T-helper 1 cell treated with Interleukin-12 subunit alpha and Interleukin-12 subunit beta and Interleukin-4 antibody, amounts not matched to agents 30 μg/mL and 1 μg/mL, for 36 hours (primary cell): ENCODE measurements around the gene CLPTM1L.
A peak's percentile ranks its signal among the peaks of the same experiment; 100 is the strongest.
"Not testable (repeated sequence)": the region's sequence is repeated elsewhere in the genome, so short reads cannot be mapped to it uniquely, and the experiment has no call there.

Experiments
- H3K27ac Mint-ChIP-seq: one replicate; pipeline ENCODE4 v1.8.0; 2021; ENCODE audit warnings: mild to moderate bottlenecking, mixed read lengths
- H3K27me3 Mint-ChIP-seq: one replicate; pipeline ENCODE4 v1.8.0; 2021; ENCODE audit warnings: low read depth, mixed read lengths
- H3K36me3 Mint-ChIP-seq: one replicate; pipeline ENCODE4 v1.8.0; 2021; ENCODE audit warnings: low read depth, mixed read lengths
- H3K4me1 Mint-ChIP-seq: one replicate; pipeline ENCODE4 v1.8.0; 2021; ENCODE audit warnings: low read depth, mixed read lengths
- H3K4me3 Mint-ChIP-seq: one replicate; pipeline ENCODE4 v1.8.0; 2021; ENCODE audit warnings: mild to moderate bottlenecking, moderate library complexity, mixed read lengths
- H3K9me3 Mint-ChIP-seq: one replicate; pipeline ENCODE4 v1.8.0; 2021; ENCODE audit warnings: mixed read lengths

CLPTM1L gene

DNA sequence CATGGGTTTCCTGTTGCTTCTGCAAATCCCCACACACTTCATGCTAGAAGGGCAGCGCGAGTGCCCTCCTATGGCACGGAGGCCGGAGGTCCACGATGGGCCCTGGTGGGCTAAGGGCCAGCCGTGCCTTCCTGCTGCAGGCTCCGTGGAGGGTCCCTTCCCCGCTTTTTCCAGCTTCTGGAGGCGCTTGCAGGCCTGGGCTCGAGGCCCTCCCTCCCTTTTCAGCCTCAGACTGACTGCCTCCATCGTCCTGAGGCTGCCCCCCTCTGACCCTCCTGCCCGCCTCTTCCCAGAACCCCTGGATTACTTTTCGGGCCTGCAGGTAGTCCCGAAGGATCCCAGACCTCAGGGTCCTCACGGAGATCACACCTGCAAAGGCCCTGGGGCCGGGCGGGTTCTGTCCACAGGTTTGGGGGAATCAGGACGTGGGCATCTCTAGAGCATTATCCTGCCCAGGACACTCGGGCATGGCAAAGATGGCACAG lies 46.8 kb downstream of the CLPTM1L start:
- peaks cover 5% of the 10 kb centered on the region for H3K4me1 Mint-ChIP-seq
- H3K27me3 Mint-ChIP-seq, result peaks cover 22% of the 10 kb centered on the region
- H3K27ac Mint-ChIP-seq, result no peak overlapping the region
- no peaks in the 10 kb centered on the region for H3K36me3 Mint-ChIP-seq
- no peak overlapping the region for H3K4me3 Mint-ChIP-seq
- peaks cover 3% of the 10 kb centered on the region for H3K9me3 Mint-ChIP-seq

DNA sequence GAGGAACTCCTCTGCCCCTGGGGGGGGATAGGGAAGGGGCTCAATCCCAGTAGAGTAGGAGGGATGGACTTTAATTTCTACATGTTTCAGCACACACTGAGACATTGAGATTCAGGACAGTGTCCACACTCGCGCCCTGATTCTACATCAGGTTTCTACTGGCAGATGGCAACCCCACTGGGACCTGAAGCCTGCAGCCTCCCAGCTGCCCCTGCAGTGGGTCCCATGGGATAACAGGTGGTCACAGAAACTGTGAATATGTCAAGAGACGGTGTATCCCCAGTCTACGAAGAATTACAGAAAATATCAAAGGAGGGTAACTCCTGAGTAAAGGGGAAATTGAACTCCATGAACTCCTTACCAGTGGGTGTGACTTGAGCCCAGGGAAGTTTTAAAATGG lies 47.7 kb downstream of the CLPTM1L start:
- Mint-ChIP-seq H3K27me3 (peaks cover 14% of the 10 kb centered on the region), H3K9me3 (peaks cover 2% of the 10 kb centered on the region), H3K4me1 (peaks cover 5% of the 10 kb centered on the region), H3K4me3 (no peak overlapping the region), H3K27ac (no peak overlapping the region), H3K36me3 (no peaks in the 10 kb centered on the region)

DNA sequence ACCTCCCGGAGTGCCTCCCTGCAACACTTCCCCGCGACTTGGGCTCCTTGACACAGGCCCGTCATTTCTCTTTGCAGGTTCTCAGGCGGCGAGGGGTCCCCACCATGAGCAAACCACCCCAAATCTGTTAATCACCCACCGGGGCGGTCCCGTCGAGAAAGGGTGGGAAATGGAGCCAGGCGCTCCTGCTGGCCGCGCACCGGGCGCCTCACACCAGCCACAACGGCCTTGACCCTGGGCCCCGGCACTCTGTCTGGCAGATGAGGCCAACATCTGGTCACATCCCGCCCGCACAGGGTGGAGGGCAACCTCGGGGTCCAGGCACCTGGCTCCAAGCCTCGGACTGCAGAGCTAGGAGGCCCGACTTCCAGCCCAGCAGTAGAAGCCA lies 49.3 kb downstream of the CLPTM1L start:
- Mint-ChIP-seq H3K27me3 (peaks cover 8% of the 10 kb centered on the region), H3K4me3 (peak overlapping the region; percentile 31), H3K9me3 (no peaks in the 10 kb centered on the region), H3K27ac (no peak overlapping the region), H3K36me3 (no peaks in the 10 kb centered on the region), H3K4me1 (peaks cover 5% of the 10 kb centered on the region)

DNA sequence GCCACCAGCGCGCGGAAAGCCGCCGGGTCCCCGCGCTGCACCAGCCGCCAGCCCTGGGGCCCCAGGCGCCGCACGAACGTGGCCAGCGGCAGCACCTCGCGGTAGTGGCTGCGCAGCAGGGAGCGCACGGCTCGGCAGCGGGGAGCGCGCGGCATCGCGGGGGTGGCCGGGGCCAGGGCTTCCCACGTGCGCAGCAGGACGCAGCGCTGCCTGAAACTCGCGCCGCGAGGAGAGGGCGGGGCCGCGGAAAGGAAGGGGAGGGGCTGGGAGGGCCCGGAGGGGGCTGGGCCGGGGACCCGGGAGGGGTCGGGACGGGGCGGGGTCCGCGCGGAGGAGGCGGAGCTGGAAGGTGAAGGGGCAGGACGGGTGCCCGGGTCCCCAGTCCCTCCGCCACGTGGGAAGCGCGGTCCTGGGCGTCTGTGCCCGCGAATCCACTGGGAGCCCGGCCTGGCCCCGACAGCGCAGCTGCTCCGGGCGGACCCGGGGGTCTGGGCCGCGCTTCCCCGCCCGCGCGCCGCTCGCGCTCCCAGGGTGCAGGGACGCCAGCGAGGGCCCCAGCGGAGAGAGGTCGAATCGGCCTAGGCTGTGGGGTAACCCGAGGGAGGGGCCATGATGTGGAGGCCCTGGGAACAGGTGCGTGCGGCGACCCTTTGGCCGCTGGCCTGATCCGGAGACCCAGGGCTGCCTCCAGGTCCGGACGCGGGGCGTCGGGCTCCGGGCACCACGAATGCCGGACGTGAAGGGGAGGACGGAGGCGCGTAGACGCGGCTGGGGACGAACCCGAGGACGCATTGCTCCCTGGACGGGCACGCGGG lies 49.9 kb downstream of the CLPTM1L start, which contains the start of gene TERT:
TSS of gene TERT (minus strand) at position 234 of the 815 bp plus-strand sequence. CDS start at position 155, 79 bp downstream.
- Mint-ChIP-seq H3K36me3 (no peaks in the 10 kb centered on the region), H3K4me1 (peaks cover 5% of the 10 kb centered on the region), H3K27ac (no peak within 1 kb of the TSS), H3K4me3 (peak within 1 kb of the TSS; percentile 31), H3K27me3 (peaks cover 8% of the 10 kb centered on the region), H3K9me3 (no peaks in the 10 kb centered on the region)

DNA sequence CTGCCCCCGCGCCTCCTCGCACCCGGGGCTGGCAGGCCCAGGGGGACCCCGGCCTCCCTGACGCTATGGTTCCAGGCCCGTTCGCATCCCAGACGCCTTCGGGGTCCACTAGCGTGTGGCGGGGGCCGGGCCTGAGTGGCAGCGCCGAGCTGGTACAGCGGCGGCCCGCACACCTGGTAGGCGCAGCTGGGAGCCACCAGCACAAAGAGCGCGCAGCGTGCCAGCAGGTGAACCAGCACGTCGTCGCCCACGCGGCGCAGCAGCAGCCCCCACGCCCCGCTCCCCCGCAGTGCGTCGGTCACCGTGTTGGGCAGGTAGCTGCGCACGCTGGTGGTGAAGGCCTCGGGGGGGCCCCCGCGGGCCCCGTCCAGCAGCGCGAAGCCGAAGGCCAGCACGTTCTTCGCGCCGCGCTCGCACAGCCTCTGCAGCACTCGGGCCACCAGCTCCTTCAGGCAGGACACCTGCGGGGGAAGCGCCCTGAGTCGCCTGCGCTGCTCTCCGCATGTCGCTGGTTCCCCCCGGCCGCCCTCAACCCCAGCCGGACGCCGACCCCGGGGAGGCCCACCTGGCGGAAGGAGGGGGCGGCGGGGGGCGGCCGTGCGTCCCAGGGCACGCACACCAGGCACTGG lies 50.6 kb downstream of the CLPTM1L start:
- H3K36me3 Mint-ChIP-seq, result no peaks in the 10 kb centered on the region
- H3K4me3 Mint-ChIP-seq, result no peak overlapping the region
- peaks cover 8% of the 10 kb centered on the region for H3K27me3 Mint-ChIP-seq
- H3K27ac Mint-ChIP-seq, result no peak overlapping the region
- H3K9me3 Mint-ChIP-seq, result no peaks in the 10 kb centered on the region
- peaks cover 5% of the 10 kb centered on the region for H3K4me1 Mint-ChIP-seq

DNA sequence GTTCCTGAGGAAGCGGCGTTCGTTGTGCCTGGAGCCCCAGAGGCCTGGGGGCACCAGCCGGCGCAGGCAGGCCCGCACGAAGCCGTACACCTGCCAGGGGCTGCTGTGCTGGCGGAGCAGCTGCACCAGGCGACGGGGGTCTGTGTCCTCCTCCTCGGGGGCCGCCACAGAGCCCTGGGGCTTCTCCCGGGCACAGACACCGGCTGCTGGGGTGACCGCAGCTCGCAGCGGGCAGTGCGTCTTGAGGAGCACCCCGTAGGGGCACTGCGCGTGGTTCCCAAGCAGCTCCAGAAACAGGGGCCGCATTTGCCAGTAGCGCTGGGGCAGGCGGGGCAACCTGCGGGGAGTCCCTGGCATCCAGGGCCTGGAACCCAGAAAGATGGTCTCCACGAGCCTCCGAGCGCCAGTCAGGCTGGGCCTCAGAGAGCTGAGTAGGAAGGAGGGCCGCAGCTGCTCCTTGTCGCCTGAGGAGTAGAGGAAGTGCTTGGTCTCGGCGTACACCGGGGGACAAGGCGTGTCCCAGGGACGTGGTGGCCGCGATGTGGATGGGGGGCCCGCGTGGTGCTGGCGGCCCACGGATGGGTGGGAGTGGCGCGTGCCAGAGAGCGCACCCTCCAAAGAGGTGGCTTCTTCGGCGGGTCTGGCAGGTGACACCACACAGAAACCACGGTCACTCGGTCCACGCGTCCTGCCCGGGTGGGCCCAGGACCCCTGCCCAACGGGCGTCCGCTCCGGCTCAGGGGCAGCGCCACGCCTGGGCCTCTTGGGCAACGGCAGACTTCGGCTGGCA lies 51.3 kb downstream of the CLPTM1L start:
- Mint-ChIP-seq H3K36me3 (peaks cover 1% of the 10 kb centered on the region), H3K9me3 (peaks cover 1% of the 10 kb centered on the region), H3K4me3 (peak overlapping the region; percentile 40), H3K27me3 (peaks cover 8% of the 10 kb centered on the region), H3K27ac (no peak overlapping the region), H3K4me1 (peaks cover 5% of the 10 kb centered on the region)

DNA sequence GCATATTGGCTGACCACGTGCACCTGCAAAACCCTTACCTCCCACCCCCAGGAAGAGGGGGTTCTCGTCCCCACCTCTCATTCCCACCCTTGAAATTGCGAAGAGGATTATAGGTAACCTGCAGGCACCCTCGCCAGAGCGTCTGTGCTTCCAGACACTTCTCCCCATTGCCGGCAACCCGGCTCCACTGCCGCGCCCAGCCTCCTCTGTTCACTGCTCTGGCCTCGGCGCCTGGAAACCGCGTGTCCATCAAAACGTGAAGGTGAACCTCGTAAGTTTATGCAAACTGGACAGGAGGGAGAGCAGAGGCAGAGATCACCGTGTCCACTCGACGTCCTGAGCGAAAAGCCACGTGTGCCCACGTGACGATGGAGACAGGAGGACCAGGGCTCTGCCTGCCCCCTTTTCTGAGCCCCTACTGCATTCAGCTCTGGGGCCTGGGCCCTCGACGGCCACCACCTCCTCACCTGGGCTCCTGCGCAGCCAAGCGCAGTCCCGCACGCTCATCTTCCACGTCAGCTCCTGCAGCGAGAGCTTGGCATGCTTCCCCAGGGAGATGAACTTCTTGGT lies 52.0 kb downstream of the CLPTM1L start:
- Mint-ChIP-seq H3K27ac (no peak overlapping the region), H3K9me3 (peaks cover 8% of the 10 kb centered on the region), H3K4me1 (peaks cover 5% of the 10 kb centered on the region), H3K36me3 (peaks cover 8% of the 10 kb centered on the region), H3K27me3 (peaks cover 8% of the 10 kb centered on the region), H3K4me3 (no peak overlapping the region)

DNA sequence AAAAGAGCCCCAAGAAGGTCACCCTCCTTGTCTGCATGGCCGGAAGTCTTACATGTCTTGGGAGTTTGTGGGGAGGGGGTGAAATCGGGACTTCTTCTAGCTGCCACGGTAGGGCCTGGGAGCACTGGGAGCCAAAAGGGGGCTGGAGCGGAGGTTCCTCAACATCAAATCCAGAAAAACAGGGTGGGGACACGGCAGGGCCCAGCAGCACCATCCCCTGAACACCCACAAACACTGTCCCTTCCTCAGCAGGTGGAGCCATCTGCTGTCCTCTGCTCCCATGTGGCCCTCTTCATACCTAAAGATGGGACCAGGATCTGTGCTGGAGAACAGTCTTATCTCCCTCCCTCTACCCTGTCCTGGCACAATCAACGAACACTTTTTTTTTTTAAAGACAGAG lies 52.8 kb downstream of the CLPTM1L start:
- Mint-ChIP-seq H3K9me3 (peaks cover 9% of the 10 kb centered on the region), H3K27me3 (peaks cover 8% of the 10 kb centered on the region), H3K4me3 (no peak overlapping the region), H3K27ac (no peak overlapping the region), H3K36me3 (peaks cover 9% of the 10 kb centered on the region), H3K4me1 (peaks cover 5% of the 10 kb centered on the region)

DNA sequence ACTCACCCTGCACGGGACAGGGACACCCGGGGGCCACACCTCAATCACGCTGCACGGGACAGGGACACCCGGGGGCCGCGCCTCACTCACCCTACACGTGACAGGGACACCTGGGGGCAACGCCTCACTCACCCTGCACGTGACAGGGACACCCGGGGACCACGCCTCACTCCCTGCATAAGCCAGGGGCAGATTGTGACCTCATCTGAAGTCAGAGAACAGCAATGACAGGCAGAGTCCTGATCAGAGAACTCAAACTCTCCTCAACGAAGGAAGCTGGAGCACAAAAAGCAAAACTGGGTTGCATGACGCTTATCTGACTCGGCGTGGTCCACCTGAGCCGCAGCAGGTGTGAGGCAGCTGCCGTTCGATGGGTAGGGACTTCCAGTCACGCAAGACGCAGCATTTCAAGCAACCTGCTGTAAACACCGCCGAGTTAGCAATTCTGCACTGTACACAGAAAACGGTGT lies 53.3 kb downstream of the CLPTM1L start:
- no peak overlapping the region for H3K4me3 Mint-ChIP-seq
- H3K36me3 Mint-ChIP-seq, result peaks cover 9% of the 10 kb centered on the region

DNA sequence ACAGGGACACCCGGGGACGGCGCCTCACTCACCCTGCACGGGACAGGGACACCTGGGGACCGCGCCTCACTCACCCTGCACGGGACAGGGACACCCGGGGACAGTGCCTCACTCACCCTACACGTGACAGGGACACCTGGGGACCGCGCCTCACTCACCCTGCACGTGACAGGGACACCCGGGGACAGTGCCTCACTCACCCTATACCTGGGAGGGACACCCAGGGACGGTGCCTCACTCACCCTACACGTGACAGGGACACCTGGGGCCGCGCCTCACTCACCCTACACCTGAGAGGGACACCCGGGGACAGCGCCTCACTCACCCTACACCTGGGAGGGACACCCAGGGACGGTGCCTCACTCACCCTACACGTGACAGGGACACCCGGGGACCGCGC lies 53.9 kb downstream of the CLPTM1L start:
- not testable (repeated sequence) for H3K36me3 Mint-ChIP-seq, H3K27me3 Mint-ChIP-seq, H3K9me3 Mint-ChIP-seq, H3K27ac Mint-ChIP-seq, H3K4me1 Mint-ChIP-seq, H3K4me3 Mint-ChIP-seq

More for the DNA sequence above, 53.3 kb downstream of the CLPTM1L start:
- Mint-ChIP-seq H3K27me3 (peaks cover 8% of the 10 kb centered on the region), H3K4me1 (peaks cover 5% of the 10 kb centered on the region), H3K27ac (no peak overlapping the region), H3K9me3 (peaks cover 9% of the 10 kb centered on the region)

DNA sequence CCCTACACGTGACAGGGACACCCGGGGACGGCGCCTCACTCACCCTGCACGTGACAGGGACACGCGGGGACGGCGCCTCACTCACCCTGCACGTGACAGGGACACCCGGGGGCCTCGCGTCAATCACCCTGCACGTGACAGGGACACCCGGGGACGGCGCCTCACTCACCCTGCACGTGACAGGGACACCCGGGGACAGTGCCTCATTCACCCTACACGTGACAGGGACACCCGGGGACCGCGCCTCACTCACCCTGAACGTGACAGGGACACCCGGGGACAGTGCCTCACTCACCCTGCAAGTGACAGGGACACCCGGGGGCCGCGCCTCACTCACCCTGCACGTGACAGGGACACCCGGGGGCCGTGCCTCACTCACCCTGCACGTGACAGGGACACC lies 55.3 kb downstream of the CLPTM1L start:
- not testable (repeated sequence) for H3K27ac Mint-ChIP-seq, H3K4me3 Mint-ChIP-seq, H3K9me3 Mint-ChIP-seq, H3K27me3 Mint-ChIP-seq, H3K4me1 Mint-ChIP-seq, H3K36me3 Mint-ChIP-seq

DNA sequence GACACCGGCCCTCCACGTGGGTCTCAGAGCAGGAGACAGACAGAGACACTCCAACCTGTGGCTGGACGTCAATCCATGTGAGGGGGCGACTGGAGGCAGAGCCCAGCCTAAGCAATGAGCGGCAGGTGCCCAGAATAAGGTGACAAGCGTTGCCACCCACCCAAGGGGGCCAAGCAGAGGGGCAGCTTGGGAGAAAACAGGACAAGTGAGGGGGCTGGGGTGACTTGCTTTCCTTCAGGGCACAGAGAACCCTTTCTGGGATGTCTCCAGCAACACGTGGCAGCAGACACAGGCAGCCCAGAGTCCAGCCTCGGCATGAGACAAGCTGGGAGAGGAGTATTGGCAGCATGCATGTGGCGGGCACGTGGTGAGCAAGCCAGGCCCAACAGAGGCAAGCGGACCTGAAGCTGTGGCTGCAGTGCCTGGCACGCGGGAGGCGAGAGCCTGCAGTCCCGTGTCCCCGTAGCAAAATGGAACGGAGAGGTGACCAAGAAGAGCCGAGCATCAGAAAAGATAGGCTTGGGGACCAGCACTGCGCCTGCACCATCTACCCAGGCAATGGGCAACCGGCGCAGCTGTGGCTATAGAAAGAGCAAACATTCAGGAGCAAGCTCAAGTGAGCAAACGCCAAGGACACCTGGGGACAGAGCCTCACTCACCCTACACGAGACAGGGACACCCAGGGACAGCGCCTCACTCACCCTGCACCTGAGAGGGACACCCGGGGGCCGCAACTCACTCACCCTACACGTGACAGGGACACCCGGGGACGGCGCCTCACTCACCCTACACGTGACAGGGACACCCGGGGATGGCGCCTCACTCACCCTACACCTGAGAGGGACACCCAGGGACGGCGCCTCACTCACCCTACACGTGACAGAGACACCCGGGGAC lies 56.2 kb downstream of the CLPTM1L start:
- Mint-ChIP-seq H3K4me1 (no peaks in the 10 kb centered on the region), H3K27me3 (peaks cover 2% of the 10 kb centered on the region), H3K9me3 (peaks cover 9% of the 10 kb centered on the region), H3K4me3 (no peak overlapping the region), H3K27ac (no peak overlapping the region), H3K36me3 (peaks cover 9% of the 10 kb centered on the region)

DNA sequence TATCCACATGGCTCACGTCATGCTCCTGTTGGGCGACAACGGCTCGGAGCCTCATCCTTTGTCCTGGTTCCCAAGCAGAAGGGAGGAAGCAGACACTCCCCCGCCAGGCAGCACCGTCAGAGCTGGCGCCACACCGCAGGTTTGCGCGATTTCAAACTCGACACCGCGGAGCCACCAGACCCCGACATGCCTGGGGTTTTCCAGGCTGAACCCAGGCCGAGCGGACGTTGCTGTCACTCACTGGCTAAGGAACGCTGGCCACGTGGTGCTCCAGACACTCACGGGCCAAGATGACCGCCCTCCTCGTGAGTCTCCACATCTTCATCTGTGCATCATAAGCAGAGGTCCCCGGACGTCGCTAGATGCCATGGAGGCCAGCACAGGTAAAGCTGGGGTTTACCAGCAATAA lies 59.0 kb downstream of the CLPTM1L start:
- peaks cover 9% of the 10 kb centered on the region for H3K36me3 Mint-ChIP-seq
- H3K9me3 Mint-ChIP-seq, result peaks cover 9% of the 10 kb centered on the region
- no peak overlapping the region for H3K4me3 Mint-ChIP-seq
- no peaks in the 10 kb centered on the region for H3K27me3 Mint-ChIP-seq
- no peaks in the 10 kb centered on the region for H3K4me1 Mint-ChIP-seq
- H3K27ac Mint-ChIP-seq, result no peak overlapping the region
